ENCODE data around the gene AGAP2. TPM values are rescaled to one million over a fixed set of nuclear protein-coding genes. Genes with fewer than 3 reads are reported as not detected.

AGAP2 gene
- total and polyA plus RNA-seq, 8 donors = 0.31 to 5.8 (median 0.54) TPM

DNA sequence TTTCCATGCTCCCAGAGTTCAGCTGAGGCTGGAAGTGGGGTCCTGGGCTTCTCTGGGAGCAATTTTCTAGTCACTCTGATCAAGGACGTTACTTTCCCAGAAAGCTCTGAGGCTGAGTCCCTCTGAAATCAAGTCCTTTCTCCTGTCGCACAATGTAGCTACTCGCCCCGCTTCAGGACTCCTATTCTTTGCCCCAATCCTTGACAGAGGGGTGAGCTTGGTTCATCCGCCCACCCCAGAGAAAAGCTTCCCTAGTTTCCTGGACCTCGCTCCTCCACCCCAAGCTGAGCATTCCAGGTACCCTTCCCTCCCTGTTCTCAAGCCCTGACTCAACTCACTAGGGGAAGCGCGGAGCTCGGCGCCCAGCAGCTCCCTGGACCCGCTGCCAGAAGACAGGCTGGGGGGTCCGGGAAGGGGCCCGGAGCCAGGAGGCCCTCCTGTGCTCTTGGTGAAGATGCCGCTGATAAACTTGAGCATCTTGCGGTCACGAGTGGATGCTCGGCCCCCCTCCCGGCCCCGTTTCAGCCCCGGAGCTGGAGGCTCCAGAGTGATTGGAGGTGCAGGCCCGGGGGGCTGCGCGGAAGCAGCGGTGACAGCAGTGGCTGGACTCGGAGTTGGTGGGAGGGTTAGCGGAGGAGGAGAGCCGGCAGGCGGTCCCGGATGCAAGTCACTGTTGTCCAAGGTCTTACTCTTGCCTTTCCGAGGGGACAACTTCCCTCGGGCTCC is 1.6 kb downstream of the AGAP2 start:
- TF ChIP-seq, protein P1, sequence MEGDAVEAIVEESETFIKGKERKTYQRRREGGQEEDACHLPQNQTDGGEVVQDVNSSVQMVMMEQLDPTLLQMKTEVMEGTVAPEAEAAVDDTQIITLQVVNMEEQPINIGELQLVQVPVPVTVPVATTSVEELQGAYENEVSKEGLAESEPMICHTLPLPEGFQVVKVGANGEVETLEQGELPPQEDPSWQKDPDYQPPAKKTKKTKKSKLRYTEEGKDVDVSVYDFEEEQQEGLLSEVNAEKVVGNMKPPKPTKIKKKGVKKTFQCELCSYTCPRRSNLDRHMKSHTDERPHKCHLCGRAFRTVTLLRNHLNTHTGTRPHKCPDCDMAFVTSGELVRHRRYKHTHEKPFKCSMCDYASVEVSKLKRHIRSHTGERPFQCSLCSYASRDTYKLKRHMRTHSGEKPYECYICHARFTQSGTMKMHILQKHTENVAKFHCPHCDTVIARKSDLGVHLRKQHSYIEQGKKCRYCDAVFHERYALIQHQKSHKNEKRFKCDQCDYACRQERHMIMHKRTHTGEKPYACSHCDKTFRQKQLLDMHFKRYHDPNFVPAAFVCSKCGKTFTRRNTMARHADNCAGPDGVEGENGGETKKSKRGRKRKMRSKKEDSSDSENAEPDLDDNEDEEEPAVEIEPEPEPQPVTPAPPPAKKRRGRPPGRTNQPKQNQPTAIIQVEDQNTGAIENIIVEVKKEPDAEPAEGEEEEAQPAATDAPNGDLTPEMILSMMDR (IDR thresholded peaks at IDR 0.05) = no peak
- Histone ChIP-seq H3K27ac (no peak overlapping the region), H3K36me3 (peaks cover 0 to 44% of the 10 kb centered on the region in 2 donors), H3K27me3 (peaks cover 48 to 88% of the 10 kb centered on the region in 2 donors), H3K4me3 (no peak overlapping the region), H3K9me3 (no peaks in the 10 kb centered on the region), H3K4me1 (peaks cover 13 to 50% of the 10 kb centered on the region in 2 donors)
- ATAC-seq (no peak), DNase-seq (no peak)
- intact Hi-C loops (cut with DNase I) = no loop called here

DNA sequence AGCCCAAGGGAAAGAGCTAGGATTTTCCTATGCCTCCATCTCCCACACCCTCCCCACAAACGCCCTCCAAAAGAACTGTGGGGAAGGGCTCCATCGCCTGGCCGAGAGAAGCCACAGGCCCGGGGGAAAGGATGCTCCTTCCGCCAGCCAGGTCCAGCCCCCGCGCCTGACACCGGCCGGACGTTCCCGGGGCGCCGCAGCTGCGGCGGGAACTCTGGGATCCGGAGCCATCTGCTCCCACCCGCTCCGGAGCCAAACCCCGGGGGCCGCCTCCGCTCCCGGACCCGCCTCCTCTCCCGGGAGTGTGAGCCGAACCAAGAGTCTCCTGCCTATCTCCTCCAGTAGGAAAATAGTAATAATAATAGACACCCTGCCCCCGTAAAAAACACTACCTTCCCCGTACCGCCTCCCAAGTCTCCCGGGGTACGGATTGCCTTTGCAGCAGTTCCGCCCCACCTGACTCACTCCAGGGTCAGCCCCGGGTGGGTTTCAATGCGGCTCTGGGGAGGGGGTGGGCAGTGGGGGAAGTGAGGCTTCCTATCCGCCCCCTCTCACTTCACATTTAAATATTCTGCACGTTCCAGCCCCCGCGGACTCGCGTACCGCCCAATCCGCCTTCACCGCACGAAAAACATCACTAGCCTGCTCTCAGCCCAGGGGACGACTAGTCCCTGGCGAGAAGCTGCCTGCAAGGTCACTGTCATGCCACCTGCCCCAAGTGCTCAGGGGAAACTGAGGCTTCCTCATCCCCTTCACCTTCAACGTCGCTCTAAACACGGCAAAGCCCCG is 2.4 kb downstream of the AGAP2 start:
- Histone ChIP-seq H3K36me3 (peaks cover 0 to 50% of the 10 kb centered on the region in 2 donors), H3K4me1 (peaks cover 13 to 44% of the 10 kb centered on the region in 2 donors), H3K27ac (no peak overlapping the region), H3K9me3 (no peaks in the 10 kb centered on the region), H3K4me3 (no peak overlapping the region), H3K27me3 (peaks cover 48 to 81% of the 10 kb centered on the region in 2 donors)
- TF ChIP-seq, protein P1 (IDR thresholded peaks at IDR 0.05) = no peak
- ATAC-seq = peak; percentile 29
- intact Hi-C loops (cut with DNase I) = no loop called here
- DNase-seq = peak in 1 of 4 donors; percentile 66

DNA sequence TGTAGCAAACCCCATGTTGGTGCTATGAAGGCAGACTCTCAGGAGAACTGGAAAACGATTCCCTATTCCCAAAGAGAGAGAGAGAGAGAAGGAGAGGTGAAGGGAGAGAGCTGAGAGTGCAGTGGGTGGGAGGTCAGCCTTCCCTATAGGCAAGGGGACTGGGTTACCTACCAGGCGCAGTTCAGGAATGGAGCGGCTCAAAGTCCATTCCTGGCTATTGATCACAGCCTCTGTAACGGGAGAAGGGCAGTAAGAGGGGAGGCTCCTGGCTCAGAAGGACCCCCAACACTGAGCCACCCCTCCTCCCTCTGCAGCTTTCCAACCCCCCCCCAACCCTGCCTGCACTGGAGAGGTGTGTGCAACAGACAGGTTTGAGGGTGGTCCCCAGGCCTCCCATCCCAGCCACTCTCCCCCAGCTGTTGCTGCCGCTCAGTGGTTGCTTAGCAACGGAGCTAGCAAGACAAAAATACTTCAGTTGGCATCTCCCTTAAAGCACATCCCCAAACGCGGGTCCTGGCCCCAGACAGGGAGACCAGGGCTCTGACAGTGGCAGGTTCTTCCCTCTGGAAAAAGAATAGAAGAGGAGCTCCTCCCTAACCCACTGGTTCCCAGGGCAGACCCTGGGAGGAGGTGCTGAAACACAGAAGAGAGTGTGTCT is 3.2 kb downstream of the AGAP2 start:
- H3K9me3 ChIP-seq = no peaks in the 10 kb centered on the region
- DNase-seq (peak in 1 of 4 donors; percentile 36), ATAC-seq (no peak)
- intact Hi-C loops (cut with DNase I) = no loop called here
- H3K27ac ChIP-seq = no peak overlapping the region
- TF ChIP-seq, protein P1 (IDR thresholded peaks at IDR 0.05) = no peak
- peaks cover 13 to 36% of the 10 kb centered on the region in 2 donors for H3K4me1 ChIP-seq
- H3K4me3 ChIP-seq = no peak overlapping the region
- H3K36me3 ChIP-seq = peaks cover 0 to 59% of the 10 kb centered on the region in 2 donors
- peaks cover 48 to 78% of the 10 kb centered on the region in 2 donors for H3K27me3 ChIP-seq

DNA sequence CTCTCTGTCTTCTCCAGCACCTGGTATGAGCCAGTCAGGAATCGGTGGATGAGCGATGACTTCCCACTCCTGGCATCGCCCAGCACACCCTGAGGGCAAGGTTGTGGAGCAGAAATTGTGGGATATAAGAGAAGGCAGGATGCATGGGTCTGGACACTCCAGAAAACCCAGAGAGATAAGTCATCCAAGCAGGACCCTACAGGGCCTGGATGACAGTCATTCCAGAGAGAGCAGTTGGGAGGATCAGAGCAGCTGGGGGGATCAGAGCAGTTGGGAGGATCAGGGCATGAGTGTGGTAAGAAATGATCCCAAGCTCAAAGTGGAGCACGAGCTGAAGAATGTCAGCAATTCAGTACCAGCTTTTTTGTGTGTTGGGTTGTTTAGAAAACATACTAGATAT is 4.0 kb downstream of the AGAP2 start:
- Histone ChIP-seq H3K4me3 (no peak overlapping the region), H3K4me1 (peaks cover 13 to 31% of the 10 kb centered on the region in 2 donors), H3K27ac (no peak overlapping the region), H3K27me3 (peaks cover 44 to 71% of the 10 kb centered on the region in 2 donors), H3K36me3 (peaks cover 0 to 66% of the 10 kb centered on the region in 2 donors), H3K9me3 (no peaks in the 10 kb centered on the region)
- DNase-seq (no peak), ATAC-seq (no peak)
- TF ChIP-seq, protein P1 (IDR thresholded peaks at IDR 0.05) = no peak
- intact Hi-C loops (cut with DNase I) = no loop called here

All from left lung (tissue), 10 donors.